IMR-90 (cell line): ENCODE data around the gene DDI2. TPM values are rescaled to one million over a fixed set of nuclear protein-coding genes. Genes with fewer than 3 reads are reported as not detected.

Source experiments
- ATAC-seq: fragments of 200-7000 bp; cut with Tn5 transposase; 2 replicates; pipeline ENCODE4 v1.9.1; 2020; ENCODE audit warnings: low read depth, mild to moderate bottlenecking, moderate library complexity
- BruUV-seq: library from RNA; stranded (reverse); fragments of 400-500 nt; replicated peaks from 2 replicates; lab custom pipeline; 2021; lab: Mats Ljungman, UMichigan
- CTCF ChIA-PET: fragments of 300-600 bp; formaldehyde crosslinking; extraction: SDS; loops from one replicate; lab custom pipeline; 2021; ENCODE audit warnings: antibody characterized with exemption; lab: Yijun Ruan, JAX
- POLR2A ChIA-PET: fragments of 300-600 bp; sonication (Branson Sonifier 250); formaldehyde crosslinking; loops from one replicate; lab custom pipeline; 2022; ENCODE audit warnings: antibody characterized with exemption; ENCODE audit not compliant: unreplicated experiment; lab: Charles Lee
- DNase-seq: peaks from one replicate; pipeline ENCODE4 v3.0.0; 2013
- H2AFZ ChIP-seq: replicated peaks from 2 replicates; pipeline ENCODE3; 2013; ENCODE audit warnings: low read length, mild to moderate bottlenecking; ENCODE audit not compliant: poor library complexity
- H2AK5ac ChIP-seq: 2 replicates; pipeline ENCODE4 v1.6.1; 2013; ENCODE audit warnings: low read depth, low read length, inconsistent platforms
- H2AK9ac ChIP-seq: replicated peaks from 2 replicates; pipeline ENCODE3; 2013; ENCODE audit warnings: mild to moderate bottlenecking, low read depth, low read length, moderate library complexity; ENCODE audit not compliant: poor library complexity
- H2BK120ac ChIP-seq: 2 replicates; pipeline ENCODE4 v1.6.1; 2013; ENCODE audit warnings: low read depth, low read length, inconsistent platforms
- H2BK15ac ChIP-seq: 3 replicates; pipeline ENCODE4 v1.6.1; 2013; ENCODE audit warnings: low read depth, low read length, inconsistent platforms
- H2BK20ac ChIP-seq: 2 replicates; pipeline ENCODE4 v1.6.1; 2013; ENCODE audit warnings: low read depth, mild to moderate bottlenecking, inconsistent platforms, low read length, moderate library complexity
- H2BK5ac ChIP-seq: 2 replicates; pipeline ENCODE4 v1.6.1; 2013; ENCODE audit warnings: mild to moderate bottlenecking, low read depth, low read length, inconsistent platforms; ENCODE audit not compliant: poor library complexity, severe bottlenecking
- H3K14ac ChIP-seq: replicated peaks from 2 replicates; pipeline ENCODE4 v1.6.1; 2013; ENCODE audit warnings: low read depth, low read length, inconsistent platforms
- H3K18ac ChIP-seq: 2 replicates; pipeline ENCODE4 v1.6.1; 2013; ENCODE audit warnings: low read depth, low read length, control low read depth
- H3K23ac ChIP-seq: 2 replicates; pipeline ENCODE4 v1.6.1; 2013; ENCODE audit warnings: low read depth, low read length, inconsistent platforms
- H3K27ac ChIP-seq: 2 replicates; pipeline ENCODE4 v1.5.1; 2013; ENCODE audit warnings: mild to moderate bottlenecking, control low read depth, low read length; ENCODE audit not compliant: insufficient read depth
- H3K27me3 ChIP-seq: 2 replicates; pipeline ENCODE4 v1.6.1; 2013; ENCODE audit warnings: low read length; ENCODE audit not compliant: control insufficient read depth, insufficient read depth
- H3K36me3 ChIP-seq: 2 replicates; pipeline ENCODE4 v1.6.1; 2013; ENCODE audit warnings: low read length, mixed read lengths; ENCODE audit not compliant: control insufficient read depth, insufficient read depth
- H3K4ac ChIP-seq: 2 replicates; pipeline ENCODE4 v1.6.1; 2013; ENCODE audit warnings: low read depth, low read length, inconsistent platforms
- H3K4me1 ChIP-seq: 2 replicates; pipeline ENCODE4 v1.6.1; 2013; ENCODE audit warnings: low read length, mixed read lengths; ENCODE audit not compliant: control insufficient read depth, insufficient read depth
- H3K4me2 ChIP-seq: 2 replicates; pipeline ENCODE4 v1.6.1; 2013; ENCODE audit warnings: low read depth, mild to moderate bottlenecking, control low read depth, low read length, moderate library complexity
- H3K4me3 ChIP-seq: 2 replicates; pipeline ENCODE4 v1.5.1; 2013; ENCODE audit warnings: low read depth, mild to moderate bottlenecking, control low read depth, low read length, moderate library complexity; ENCODE audit not compliant: insufficient read depth
- H3K56ac ChIP-seq: 2 replicates; pipeline ENCODE4 v1.6.1; 2013; ENCODE audit warnings: low read length, inconsistent platforms; ENCODE audit not compliant: insufficient read depth; ENCODE audit errors: extremely low read depth
- H3K79me1 ChIP-seq, 2 experiments: 2 replicates each; pipeline ENCODE4 v1.6.1; 2013; ENCODE audit warnings: low read length in 2 of 2, inconsistent platforms in 1 of 2, low read depth in 1 of 2
- H3K9ac ChIP-seq: 2 replicates; pipeline ENCODE4 v1.6.1; 2013; ENCODE audit warnings: low read depth, low read length, control low read depth
- H3K9me1 ChIP-seq: 2 replicates; pipeline ENCODE4 v1.6.1; 2013; ENCODE audit warnings: low read length, inconsistent platforms; ENCODE audit not compliant: insufficient read depth
- H3K9me3 ChIP-seq: 2 replicates; pipeline ENCODE4 v1.6.1; 2013; ENCODE audit warnings: low read length; ENCODE audit not compliant: control insufficient read depth, insufficient read depth
- H4K20me1 ChIP-seq: 2 replicates; pipeline ENCODE4 v1.6.1; 2013; ENCODE audit warnings: low read length, inconsistent platforms; ENCODE audit not compliant: insufficient read depth
- H4K5ac ChIP-seq: 2 replicates; pipeline ENCODE4 v1.6.1; 2013; ENCODE audit warnings: mild to moderate bottlenecking, low read depth, low read length, control low read depth
- H4K8ac ChIP-seq, 2 experiments: 2 replicates each; pipeline ENCODE4 v1.6.1; 2013; ENCODE audit warnings: low read depth in 2 of 2, low read length in 2 of 2, control low read depth in 1 of 2, inconsistent platforms in 1 of 2
- H4K91ac ChIP-seq: 2 replicates; pipeline ENCODE4 v1.6.1; 2013; ENCODE audit warnings: low read depth, low read length, inconsistent platforms; ENCODE audit not compliant: insufficient read depth
- BHLHE40 ChIP-seq: fragments of 150-350 bp; IDR thresholded peaks from 2 replicates; pipeline ENCODE4 v1.6.1; 2016; ENCODE audit warnings: mild to moderate bottlenecking, low read depth, low read length
- CEBPB ChIP-seq: IDR thresholded peaks from 2 replicates; pipeline ENCODE4 v1.6.1; 2012; ENCODE audit warnings: low read depth, low read length, improper control_type of control experiment
- FOS ChIP-seq: fragments of 150-350 bp; IDR thresholded peaks from 2 replicates; pipeline ENCODE4 v1.6.1; 2016; ENCODE audit warnings: low read depth, low read length
- MAZ ChIP-seq: IDR thresholded peaks from 2 replicates; pipeline ENCODE4 v1.6.1; 2012; ENCODE audit warnings: low read depth, mild to moderate bottlenecking, low read length, improper control_type of control experiment, moderate library complexity, borderline replicate concordance
- MXI1 ChIP-seq: IDR thresholded peaks from 2 replicates; pipeline ENCODE4 v1.6.1; 2012; ENCODE audit warnings: low read depth, mild to moderate bottlenecking, low read length, moderate library complexity, borderline replicate concordance
- NFE2L2 ChIP-seq: fragments of 150-350 bp; IDR thresholded peaks from 2 replicates; pipeline ENCODE4 v1.6.1; 2016; ENCODE audit warnings: low read depth, mild to moderate bottlenecking, low read length
- RAD21 ChIP-seq: IDR thresholded peaks from 2 replicates; pipeline ENCODE4 v1.6.1; 2012; ENCODE audit warnings: low read length, improper control_type of control experiment
- RCOR1 ChIP-seq: IDR thresholded peaks from 2 replicates; pipeline ENCODE4 v1.6.1; 2012; ENCODE audit warnings: mild to moderate bottlenecking, low read length, improper control_type of control experiment; ENCODE audit not compliant: insufficient replicate concordance
- RFX5 ChIP-seq: IDR thresholded peaks from 2 replicates; pipeline ENCODE4 v1.8.0; 2012; ENCODE audit warnings: low read depth, mild to moderate bottlenecking, low read length, moderate library complexity
- dilution Hi-C: fragments of 300-500 bp; cut with HindIII; formaldehyde crosslinking; loops from one replicate; pipeline ENCODE4 v1.14.3; 2018; ENCODE audit warnings: low sequenced_read_pairs; ENCODE audit not compliant: unreplicated experiment
- in situ Hi-C: fragments of 300-500 bp; cut with MboI; formaldehyde crosslinking; loops from 3 replicates; pipeline ENCODE4 v1.14.3; 2019; ENCODE audit warnings: low sequenced_read_pairs, inconsistent platforms, mixed read lengths
- intact Hi-C: fragments of 100-400 bp; cut with micrococcal nuclease; formaldehyde crosslinking; loops from 2 replicates; pipeline ENCODE4 v1.10.0; 2022
- polyA plus RNA-seq, 3 experiments: library from polyadenylated mRNA; depleted of rRNA; stranded (reverse); fragments of >200 nt; gene quantifications; 2 replicates each; pipeline ENCODE4 v1.2.3, GENCODE V29; 2012; ENCODE audit warnings: low replicate concordance in 1 of 3
- total RNA-seq: library from RNA; depleted of rRNA; stranded (reverse); fragments of >200 nt; gene quantifications from 2 replicates; pipeline ENCODE4 v1.2.3, GENCODE V29; 2012
- TF ChIP-seq, protein P1 (sequence below): fragments of 150-350 bp; IDR thresholded peaks from 2 replicates; pipeline ENCODE4 v1.6.1; 2017; ENCODE audit warnings: mild to moderate bottlenecking, antibody characterized with exemption, low read length, low read depth

Gene DDI2
- total and polyA plus RNA-seq, 2 of the 4 experiments (the other 2 are of a cell fraction): 6.0 to 13.4 TPM

DNA sequence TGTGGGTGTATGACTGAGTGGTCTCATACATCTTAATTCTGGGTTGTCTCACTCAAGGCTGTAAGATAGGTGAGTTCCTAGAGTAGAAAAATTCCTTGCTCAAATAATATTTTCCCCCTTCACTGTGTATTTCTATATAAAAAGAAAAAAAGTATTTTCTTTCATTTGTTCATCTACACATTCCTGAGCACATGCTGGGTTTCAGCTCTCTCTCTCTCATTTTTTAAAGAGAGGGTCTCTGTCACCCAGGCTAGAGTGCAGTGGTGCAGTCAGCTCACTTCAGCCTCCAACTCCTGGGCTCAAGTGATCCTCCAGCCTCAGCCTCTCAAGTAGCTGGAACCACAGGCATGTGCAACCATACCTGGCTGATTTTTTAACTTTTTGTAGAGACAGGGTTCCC lies 22.0 kb downstream of the DDI2 start:
- Histone ChIP-seq H3K4me2 (no peak overlapping the region), H4K20me1 (no peaks in the 10 kb centered on the region; the same call in 1 of the 2 replicates), H2BK5ac (no peak overlapping the region), H2AK5ac (no peak overlapping the region), H3K27me3 (no peaks in the 10 kb centered on the region), H2AFZ (no peak overlapping the region), H3K18ac (no peak overlapping the region), H3K9me1 (peaks cover 14% of the 10 kb centered on the region; the same call in 1 of the 2 replicates), H3K79me1 (peaks cover 22 to 34% of the 10 kb centered on the region in 2 experiments), H3K27ac (no peak overlapping the region), H2AK9ac (no peak overlapping the region), H3K14ac (no peak overlapping the region), H3K4ac (no peak overlapping the region), H3K56ac (no peak overlapping the region), H3K36me3 (peaks cover 27% of the 10 kb centered on the region), H4K8ac (no peak overlapping the region), H3K23ac (no peak overlapping the region), H4K5ac (no peak overlapping the region), H4K91ac (no peak overlapping the region), H3K9me3 (no peaks in the 10 kb centered on the region), H3K9ac (no peak overlapping the region), H3K4me3 (no peak overlapping the region), H2BK120ac (no peak overlapping the region), H2BK20ac (no peak overlapping the region), H3K4me1 (no peaks in the 10 kb centered on the region), H2BK15ac (no peak overlapping the region)
- DNase-seq: no peak
- in situ Hi-C loops (no loop called here), dilution Hi-C loops (no loop called here), intact Hi-C loops (no loop called here)
- no peak for ATAC-seq
- ChIA-PET CTCF (no interaction called here), POLR2A (no interaction called here)
- TF ChIP-seq MXI1: no peak
- no peak for TF ChIP-seq BHLHE40
- no peak for TF ChIP-seq CEBPB
- TF ChIP-seq, protein P1, sequence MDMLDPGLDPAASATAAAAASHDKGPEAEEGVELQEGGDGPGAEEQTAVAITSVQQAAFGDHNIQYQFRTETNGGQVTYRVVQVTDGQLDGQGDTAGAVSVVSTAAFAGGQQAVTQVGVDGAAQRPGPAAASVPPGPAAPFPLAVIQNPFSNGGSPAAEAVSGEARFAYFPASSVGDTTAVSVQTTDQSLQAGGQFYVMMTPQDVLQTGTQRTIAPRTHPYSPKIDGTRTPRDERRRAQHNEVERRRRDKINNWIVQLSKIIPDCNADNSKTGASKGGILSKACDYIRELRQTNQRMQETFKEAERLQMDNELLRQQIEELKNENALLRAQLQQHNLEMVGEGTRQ: no peak
- TF ChIP-seq RCOR1: no peak
- TF ChIP-seq RFX5: no peak
- no peak for TF ChIP-seq FOS
- no peak for TF ChIP-seq NFE2L2
- no peak for TF ChIP-seq MAZ
- no peak for TF ChIP-seq RAD21
- no TSS peak for BruUV-seq
